ENCODE data around the gene TMEM208. TPM values are rescaled to one million over a fixed set of nuclear protein-coding genes. Genes with fewer than 3 reads are reported as not detected.

The TMEM208 gene
- total and polyA plus RNA-seq, 2 experiments from 2014 or later, result 53.8 to 97.0 TPM

DNA sequence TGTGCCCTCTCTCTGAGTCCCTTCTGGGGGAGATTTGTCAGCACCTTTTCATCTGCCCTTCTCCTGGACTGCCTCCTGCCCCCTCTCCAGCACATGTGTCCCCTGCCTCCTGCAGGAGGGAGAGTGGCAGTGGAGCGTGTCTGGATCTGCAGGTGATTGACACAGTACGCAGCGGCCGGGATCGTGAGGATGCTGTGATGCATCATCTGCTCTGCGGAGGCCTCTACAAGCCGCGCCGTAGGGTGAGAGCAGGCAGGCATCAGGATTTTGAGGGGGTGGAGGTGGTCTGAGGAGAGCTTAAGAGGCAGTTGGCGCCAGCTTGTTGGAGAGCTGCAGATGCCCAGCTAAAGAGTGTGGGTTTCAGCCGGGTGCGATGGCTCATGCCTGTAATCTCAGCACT is 32.8 kb downstream of the TMEM208 start:
- Histone ChIP-seq H3K79me2 (ENCODE audit: insufficient read depth) (no peaks in the 10 kb centered on the region), H3F3A (ENCODE audit: insufficient read depth) (0 out of 2 replicates have a peak, but pooled peaks cover 4% of the 10 kb centered on the region), H3K27ac (no peak overlapping the region), H3K27me3 (replicated peaks; ENCODE audit: insufficient read depth) (no peaks in the 10 kb centered on the region), H3K9me2 (ENCODE audit: insufficient read depth) (no peaks in the 10 kb centered on the region), H2AFZ (no peak overlapping the region), H3K4me3 (no peak overlapping the region), H4K20me1 (ENCODE audit: insufficient read depth) (no peaks in the 10 kb centered on the region), H3K9me3 (ENCODE audit: low read depth) (no peaks in the 10 kb centered on the region), H3K4me1 (ENCODE audit: insufficient read depth) (peaks cover 7% of the 10 kb centered on the region), H3K36me3 (ENCODE audit: low read depth) (no peaks in the 10 kb centered on the region), H3K4me2 (ENCODE audit: unreplicated experiment) (no peak overlapping the region), H3K9ac (no peak overlapping the region)
- 92 to 93% methylated on average over 12 of the region's 12 CpGs for WGBS, 2 experiments (ENCODE audit: low coverage in 1 of 2, low lambda C conversion rate in 2 of 2, missing lambda C conversion rate in 2 of 2)
- in situ Hi-C loops (cut with MboI), result no loop called here
- TF ChIP-seq EZH2phosphoT487 (IDR thresholded peaks at IDR 0.05; ENCODE audit: insufficient read depth, low read depth), result no peak
- no peak for TF ChIP-seq EZH2 (IDR thresholded peaks at IDR 0.05; ENCODE audit: insufficient read depth, poor library complexity, severe bottlenecking)
- DNase-seq, result no peak

DNA sequence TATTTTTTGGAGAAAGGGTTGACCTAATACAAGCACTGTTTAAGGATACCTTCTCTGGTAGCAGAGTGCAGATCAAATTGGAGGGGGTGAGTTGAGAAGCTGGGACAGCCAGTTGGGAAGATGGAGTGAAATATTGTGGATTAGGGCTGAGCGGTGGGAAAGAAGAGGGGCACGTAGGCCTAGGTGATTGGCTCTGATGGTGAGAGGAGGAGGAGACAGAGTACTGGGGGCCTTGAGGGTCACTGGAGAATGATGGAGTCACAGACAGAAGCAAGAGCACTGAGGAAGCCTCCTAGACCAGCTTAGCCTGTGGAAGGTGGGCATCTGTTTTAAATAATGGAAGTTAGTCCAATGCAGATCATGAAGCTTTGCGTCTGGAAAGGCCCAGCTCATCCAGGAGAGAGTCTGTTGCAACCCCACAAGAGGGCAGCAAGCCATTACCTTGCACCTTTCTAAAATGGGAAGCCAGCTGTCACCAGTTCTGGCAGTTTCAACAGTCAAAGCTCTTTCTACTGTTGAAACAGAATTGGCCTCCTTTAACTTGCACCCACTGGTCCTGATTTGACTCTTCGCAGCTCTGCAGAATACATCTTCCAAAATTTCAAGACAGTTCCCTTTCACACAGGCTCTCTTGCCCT is 33.6 kb downstream of the TMEM208 start:
- in situ Hi-C loops (cut with MboI), result no loop called here
- DNase-seq, result peak; percentile 77
- H3K4me2 ChIP-seq (ENCODE audit: unreplicated experiment), result no peak overlapping the region
- H3K27me3 ChIP-seq (replicated peaks; ENCODE audit: insufficient read depth), result no peaks in the 10 kb centered on the region
- H3K4me1 ChIP-seq (ENCODE audit: insufficient read depth), result peaks cover 7% of the 10 kb centered on the region
- 0 out of 2 replicates have a peak, but pooled peaks cover 4% of the 10 kb centered on the region for H3F3A ChIP-seq (ENCODE audit: insufficient read depth)
- 60 to 65% methylated on average over 4 of the region's 4 CpGs for WGBS, 2 experiments (ENCODE audit: low coverage in 1 of 2, low lambda C conversion rate in 2 of 2, missing lambda C conversion rate in 2 of 2)
- H3K9ac ChIP-seq, result no peak overlapping the region
- no peak overlapping the region for H2AFZ ChIP-seq
- no peaks in the 10 kb centered on the region for H3K36me3 ChIP-seq (ENCODE audit: low read depth)
- H3K9me2 ChIP-seq (ENCODE audit: insufficient read depth), result no peaks in the 10 kb centered on the region
- H4K20me1 ChIP-seq (ENCODE audit: insufficient read depth), result no peaks in the 10 kb centered on the region
- H3K9me3 ChIP-seq (ENCODE audit: low read depth), result no peaks in the 10 kb centered on the region
- H3K27ac ChIP-seq, result no peak overlapping the region
- no peak overlapping the region for H3K4me3 ChIP-seq
- no peak for TF ChIP-seq EZH2 (IDR thresholded peaks at IDR 0.05; ENCODE audit: insufficient read depth, poor library complexity, severe bottlenecking)
- TF ChIP-seq EZH2phosphoT487 (IDR thresholded peaks at IDR 0.05; ENCODE audit: insufficient read depth, low read depth), result no peak
- H3K79me2 ChIP-seq (ENCODE audit: insufficient read depth), result no peaks in the 10 kb centered on the region

DNA sequence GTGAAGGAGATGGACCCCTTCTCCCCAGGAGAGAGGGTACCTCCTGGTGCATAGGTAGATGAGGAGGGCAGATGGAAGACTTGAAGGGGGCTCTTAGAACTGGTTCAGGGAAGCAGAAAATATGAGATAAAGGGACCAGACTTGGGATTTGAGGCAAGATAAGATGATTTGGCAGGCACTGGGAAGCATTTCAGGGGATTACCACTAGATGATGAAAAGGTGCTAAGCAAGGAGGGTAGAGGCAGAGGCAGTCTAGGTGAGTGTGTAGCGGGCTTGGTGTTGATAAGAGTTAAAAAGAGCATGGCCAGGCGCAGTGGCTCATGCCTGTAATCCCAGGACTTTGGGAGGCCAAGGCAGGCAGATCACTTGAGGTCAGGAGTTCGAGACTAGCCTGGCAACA is 36.3 kb downstream of the TMEM208 start:
- in situ Hi-C loops (cut with MboI), result no loop called here
- no peaks in the 10 kb centered on the region for H3F3A ChIP-seq (ENCODE audit: insufficient read depth)
- no peaks in the 10 kb centered on the region for H3K36me3 ChIP-seq (ENCODE audit: low read depth)
- no peaks in the 10 kb centered on the region for H3K79me2 ChIP-seq (ENCODE audit: insufficient read depth)
- no peaks in the 10 kb centered on the region for H3K27me3 ChIP-seq (replicated peaks; ENCODE audit: insufficient read depth)
- no peaks in the 10 kb centered on the region for H4K20me1 ChIP-seq (ENCODE audit: insufficient read depth)
- H3K27ac ChIP-seq, result no peak overlapping the region
- WGBS, 2 experiments (ENCODE audit: low coverage in 1 of 2, low lambda C conversion rate in 2 of 2, missing lambda C conversion rate in 2 of 2), result 96% methylated on average over 3 of the region's 3 CpGs
- H3K9me3 ChIP-seq (ENCODE audit: low read depth), result no peaks in the 10 kb centered on the region
- no peak for TF ChIP-seq EZH2 (IDR thresholded peaks at IDR 0.05; ENCODE audit: insufficient read depth, poor library complexity, severe bottlenecking)
- no peak for TF ChIP-seq EZH2phosphoT487 (IDR thresholded peaks at IDR 0.05; ENCODE audit: insufficient read depth, low read depth)
- H3K4me1 ChIP-seq (ENCODE audit: insufficient read depth), result peaks cover 7% of the 10 kb centered on the region
- DNase-seq, result no peak
- no peak overlapping the region for H2AFZ ChIP-seq
- no peak overlapping the region for H3K4me3 ChIP-seq
- H3K4me2 ChIP-seq (ENCODE audit: unreplicated experiment), result no peak overlapping the region
- no peaks in the 10 kb centered on the region for H3K9me2 ChIP-seq (ENCODE audit: insufficient read depth)
- H3K9ac ChIP-seq, result no peak overlapping the region

- Histone ChIP-seq H3K9me2 (ENCODE audit: insufficient read depth) (no peaks in the 10 kb centered on the region), H3K9ac (no peak overlapping the region), H2AFZ (no peak overlapping the region), H3K36me3 (ENCODE audit: low read depth) (no peaks in the 10 kb centered on the region), H3K27ac (no peak overlapping the region), H3K4me1 (ENCODE audit: insufficient read depth) (peaks cover 15% of the 10 kb centered on the region), H3K27me3 (replicated peaks; ENCODE audit: insufficient read depth) (no peaks in the 10 kb centered on the region), H4K20me1 (ENCODE audit: insufficient read depth) (no peaks in the 10 kb centered on the region), H3K79me2 (ENCODE audit: insufficient read depth) (no peaks in the 10 kb centered on the region), H3F3A (ENCODE audit: insufficient read depth) (peaks cover 7% of the 10 kb centered on the region), H3K4me2 (ENCODE audit: unreplicated experiment) (no peak overlapping the region), H3K9me3 (ENCODE audit: low read depth) (no peaks in the 10 kb centered on the region), H3K4me3 (no peak overlapping the region)
- TF ChIP-seq EZH2phosphoT487 (IDR thresholded peaks at IDR 0.05; ENCODE audit: insufficient read depth, low read depth) (no peak), EZH2 (IDR thresholded peaks at IDR 0.05; ENCODE audit: insufficient read depth, poor library complexity, severe bottlenecking) (no peak)
- no peak for DNase-seq
- in situ Hi-C loops (cut with MboI), result no loop called here
- 92 to 96% methylated on average over 9 of the region's 9 CpGs for whole genome bisulfite sequencing, 2 experiments (ENCODE audit: low coverage in 1 of 2, low lambda C conversion rate in 2 of 2, missing lambda C conversion rate in 2 of 2)
Observed at GRCh38 chr16:67264277-67264676, 37.3 kb downstream of the TMEM208 start.
